A549 treated with ZK216348 at 1 μM for 4 hours (cell line): ENCODE results near the gene RIN3. TPM values are rescaled to one million over a fixed set of nuclear protein-coding genes. Genes with fewer than 3 reads are reported as not detected.

ENCODE experiments used
- total RNA-seq: library from RNA; stranded (reverse); fragments of 200-300 nt; extraction: Qiagen RNA extraction; gene quantifications from 5 replicates; pipeline ENCODE4 v1.2.3, GENCODE V29; 2022; ENCODE audit warnings: low read depth

Gene RIN3
- 14.5 to 26.1 TPM (median 24.4 TPM) in 5 replicates for total RNA-seq

GRCh38 chr14:92513204-92513965, at the start of gene RIN3:
TSS of gene RIN3 (plus strand) at chr14:92513781. CDS start at chr14:92513933, 152 bp downstream.

Other genes with a start within 250 kb of the RIN3 start
- 0.10 to 0.22 TPM (median 0.21 TPM) in 5 replicates for gene SLC24A4, start 190.6 kb upstream of the RIN3 start, total RNA-seq
- gene LGMN, start 234.8 kb downstream of the RIN3 start, total RNA-seq = 46.4 to 63.3 TPM (median 59.4 TPM) in 5 replicates